RKO (cell line): Measurements from ENCODE around the gene METTL6.
"Not testable (repeated sequence)": the region's sequence is repeated elsewhere in the genome, so short reads cannot be mapped to it uniquely, and the experiment has no call there.

Experiments used
- DNase-seq: peaks from one replicate; pipeline ENCODE4 v3.0.0-alpha.2; 2016; ENCODE audit warnings: low spot score

METTL6 gene

GRCh38 chr3:15427182-15427880 lies at the start of gene METTL6, which contains the start of gene EAF1:
Gene METTL6, minus strand, starts transcription at chr3:15427544. Its CDS starts 1,033 bp downstream, at chr3:15426511.
Gene EAF1, plus strand, starts transcription at chr3:15427598. Its CDS starts 182 bp downstream, at chr3:15427780.
- peak; percentile 85 for DNase-seq

GRCh38 chr3:15476378-15476777 lies 49.0 kb upstream of the METTL6 start:
- DNase-seq, result peak; percentile 36

GRCh38 chr3:15475161-15475560 lies 47.8 kb upstream of the METTL6 start:
- no peak for DNase-seq

- no peak for DNase-seq
Measured at GRCh38 chr3:15471861-15472260, 44.5 kb upstream of the METTL6 start.

- no peak for DNase-seq
Measured at GRCh38 chr3:15470849-15471248, 43.5 kb upstream of the METTL6 start.

GRCh38 chr3:15470261-15470660 lies 42.9 kb upstream of the METTL6 start:
- DNase-seq, result no peak

GRCh38 chr3:15467227-15468181 lies 40.2 kb upstream of the METTL6 start:
- no peak for DNase-seq

- no peak for DNase-seq
Measured at GRCh38 chr3:15465876-15466585, 38.7 kb upstream of the METTL6 start.

- DNase-seq, result no peak
Measured at GRCh38 chr3:15462451-15462850, 35.1 kb upstream of the METTL6 start.

- DNase-seq, result no peak
Measured at GRCh38 chr3:15460891-15461531, 33.7 kb upstream of the METTL6 start.

- DNase-seq, result no peak
Measured at GRCh38 chr3:15458212-15458780, 31.0 kb upstream of the METTL6 start.

GRCh38 chr3:15456915-15457314 lies 29.6 kb upstream of the METTL6 start:
- not testable (repeated sequence) for DNase-seq

GRCh38 chr3:15456321-15456720 lies 29.0 kb upstream of the METTL6 start:
- DNase-seq, result no peak

- DNase-seq, result no peak
Measured at GRCh38 chr3:15455756-15456155, 28.4 kb upstream of the METTL6 start.

- DNase-seq, result no peak
Measured at GRCh38 chr3:15454965-15455364, 27.6 kb upstream of the METTL6 start.

GRCh38 chr3:15453991-15454625 lies 26.8 kb upstream of the METTL6 start:
- no peak for DNase-seq

- no peak for DNase-seq
Measured at GRCh38 chr3:15453501-15453900, 26.2 kb upstream of the METTL6 start.

GRCh38 chr3:15452961-15453360 lies 25.6 kb upstream of the METTL6 start:
- DNase-seq, result no peak

- no peak for DNase-seq
Measured at GRCh38 chr3:15452156-15452555, 24.8 kb upstream of the METTL6 start.

GRCh38 chr3:15451216-15452113 lies 24.1 kb upstream of the METTL6 start:
- DNase-seq, result no peak
